ENCODE results near the gene PYROXD2. TPM values are rescaled to one million over a fixed set of nuclear protein-coding genes. Genes with fewer than 3 reads are reported as not detected.

Gene PYROXD2
- total and polyA plus RNA-seq, 10 of the 15 experiments (the other 5 are each of a cell fraction or from before 2014, with no cell fraction given) = 4.8 to 15.8 (median 11.1) TPM

DNA sequence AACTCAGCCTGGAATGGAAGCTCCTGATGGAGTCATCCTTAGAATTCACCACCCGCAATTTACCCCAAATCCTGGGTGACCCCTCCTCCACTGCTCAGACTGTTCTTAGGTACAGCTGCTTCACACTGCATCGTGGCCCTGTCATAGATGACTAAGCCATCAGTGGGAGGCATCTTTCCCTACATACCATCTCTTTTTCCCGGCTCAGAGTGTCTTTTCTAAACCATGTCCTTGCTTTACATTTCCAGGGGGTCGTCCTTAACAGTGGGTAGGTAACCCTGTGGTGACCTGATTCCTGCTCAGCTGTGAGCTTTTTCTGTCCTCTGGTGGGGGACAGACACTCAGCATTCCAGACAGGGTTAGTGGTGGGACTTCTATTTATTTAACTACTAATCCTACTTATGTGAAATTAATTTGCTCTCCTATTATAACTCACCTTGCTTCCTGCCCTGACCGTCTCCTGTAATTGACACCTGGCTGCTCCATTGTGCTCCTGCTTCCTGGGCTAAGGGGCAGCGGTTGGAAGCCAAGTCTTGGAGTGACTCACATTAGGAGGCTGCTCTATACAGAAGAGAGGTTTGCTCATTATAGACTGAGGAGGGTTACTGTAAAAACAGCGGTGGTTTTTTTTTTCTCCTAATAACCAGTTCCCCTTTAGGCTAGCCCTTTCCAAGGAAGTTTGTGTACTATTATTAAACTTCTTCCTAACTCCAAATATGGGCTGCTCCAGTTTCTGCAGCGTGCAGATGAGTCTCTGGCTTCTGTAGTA, 40.6 kb downstream of the PYROXD2 start:
- no peak for FAIRE-seq
- in situ Hi-C loops (cut with MboI) = no loop called here
- Histone ChIP-seq H3K79me2 (ENCODE audit: control insufficient read depth, insufficient read depth, low read length) (no peaks in the 10 kb centered on the region), H3K4me3 (no peak overlapping the region), H2AFZ (ENCODE audit: control insufficient read depth, low read depth, low read length) (no peak overlapping the region), H3K4me2 (ENCODE audit: control insufficient read depth, insufficient read depth) (no peak overlapping the region), H3K9ac (ENCODE audit: control insufficient read depth, insufficient read depth, low read length) (no peak overlapping the region), H3K4me1 (ENCODE audit: control insufficient read depth, insufficient read depth, low read length) (no peaks in the 10 kb centered on the region), H3K9me3 (replicated peaks; ENCODE audit: control insufficient read depth, insufficient read depth, low read length) (no peaks in the 10 kb centered on the region; the same call in 2 of the 3 replicates), H4K20me1 (ENCODE audit: control insufficient read depth, insufficient read depth) (no peaks in the 10 kb centered on the region; the same call in 1 of the 2 replicates), H3K27ac (ENCODE audit: control insufficient read depth, insufficient read depth) (no peak overlapping the region), H3K36me3 (ENCODE audit: control insufficient read depth in 2 of 2, insufficient read depth in 2 of 2, low read length in 1 of 2) (no peaks in the 10 kb centered on the region), H3K27me3 (replicated peaks in 1 of 2; ENCODE audit: control insufficient read depth in 2 of 2, insufficient read depth in 2 of 2, low read length in 1 of 2) (no peaks in the 10 kb centered on the region)
- CTCF ChIA-PET = no interaction called here
- WGBS (ENCODE audit: insufficient coverage, insufficient replicate concordance, low lambda C conversion rate, missing lambda C conversion rate) = 22% methylated on average over 8 of the region's 8 CpGs
- no peak for TF ChIP-seq NRF1 (conservative IDR thresholded peaks at IDR 0.05; ENCODE audit: low read depth, low read length)
- no peak for DNase-seq (ENCODE audit: low read depth, low spot score)
- RAD21 ChIA-PET (ENCODE audit: unreplicated experiment) = no interaction called here
- SMC1A ChIA-PET (ENCODE audit: uncharacterized antibody, unreplicated experiment) = no interaction called here
- no peak for ATAC-seq
- POLR2A ChIA-PET = no interaction called here
- intact Hi-C loops (cut with micrococcal nuclease; ENCODE audit: unreplicated experiment) = no loop called here
- no TSS peak for BruUV-seq (replicated peaks)

DNA sequence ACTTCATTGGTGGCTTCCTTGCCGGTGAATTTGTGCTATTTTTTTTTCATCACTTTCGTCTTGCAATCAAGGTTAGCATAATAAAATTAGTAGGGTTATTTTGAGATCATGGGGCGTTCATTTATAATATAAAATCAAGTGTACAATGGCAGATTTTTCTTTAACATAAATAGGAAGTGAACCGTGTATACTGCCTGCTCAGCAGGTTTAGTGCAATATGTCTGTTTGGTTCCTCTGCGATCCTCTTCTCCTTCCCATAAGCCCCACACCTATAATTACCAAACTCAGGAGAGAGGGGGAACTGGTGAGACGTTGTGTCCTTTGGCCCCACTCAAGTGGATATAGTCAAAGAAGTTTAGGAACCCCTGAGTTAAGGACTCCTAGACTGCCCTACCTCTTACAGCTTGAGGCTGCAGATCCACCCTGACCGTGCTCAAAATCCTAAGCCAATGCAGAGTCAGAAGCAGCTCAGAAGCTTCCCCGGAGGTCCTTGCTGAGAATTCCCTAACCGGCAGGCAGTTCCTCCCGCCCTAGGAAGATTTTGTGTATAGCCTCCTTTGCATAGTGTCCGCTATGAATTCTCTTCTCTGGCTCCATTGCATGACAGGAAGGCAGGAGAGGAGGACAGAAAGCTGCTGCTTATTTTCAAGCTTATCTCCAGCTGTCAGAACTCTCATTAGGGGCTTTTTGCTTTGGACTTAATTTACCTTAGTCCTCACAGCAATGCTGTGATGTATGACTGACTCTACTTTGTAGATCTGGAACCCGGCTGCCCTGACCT, 41.5 kb downstream of the PYROXD2 start:
- in situ Hi-C loops (cut with MboI) = no loop called here
- ATAC-seq (no peak), FAIRE-seq (no peak), DNase-seq (ENCODE audit: low read depth, low spot score) (no peak)
- H2AFZ ChIP-seq (ENCODE audit: control insufficient read depth, low read depth, low read length) = no peak overlapping the region
- H3K27ac ChIP-seq (ENCODE audit: control insufficient read depth, insufficient read depth) = no peak overlapping the region
- H3K4me3 ChIP-seq = no peak overlapping the region
- no peaks in the 10 kb centered on the region for H3K79me2 ChIP-seq (ENCODE audit: control insufficient read depth, insufficient read depth, low read length)
- CTCF ChIA-PET = no interaction called here
- RAD21 ChIA-PET (ENCODE audit: unreplicated experiment) = no interaction called here
- no TSS peak for BruUV-seq (replicated peaks)
- H3K27me3 ChIP-seq (replicated peaks in 1 of 2; ENCODE audit: control insufficient read depth in 2 of 2, insufficient read depth in 2 of 2, low read length in 1 of 2) = no peaks in the 10 kb centered on the region
- no peaks in the 10 kb centered on the region for H3K4me1 ChIP-seq (ENCODE audit: control insufficient read depth, insufficient read depth, low read length)
- WGBS (ENCODE audit: insufficient coverage, insufficient replicate concordance, low lambda C conversion rate, missing lambda C conversion rate) = 32% methylated on average over 12 of the region's 12 CpGs
- H3K4me2 ChIP-seq (ENCODE audit: control insufficient read depth, insufficient read depth) = no peak overlapping the region
- SMC1A ChIA-PET (ENCODE audit: uncharacterized antibody, unreplicated experiment) = no interaction called here
- no peaks in the 10 kb centered on the region; the same call in 2 of the 3 replicates for H3K9me3 ChIP-seq (replicated peaks; ENCODE audit: control insufficient read depth, insufficient read depth, low read length)
- intact Hi-C loops (cut with micrococcal nuclease; ENCODE audit: unreplicated experiment) = no loop called here
- no peaks in the 10 kb centered on the region for H3K36me3 ChIP-seq (ENCODE audit: control insufficient read depth in 2 of 2, insufficient read depth in 2 of 2, low read length in 1 of 2)
- POLR2A ChIA-PET = no interaction called here
- H3K9ac ChIP-seq (ENCODE audit: control insufficient read depth, insufficient read depth, low read length) = no peak overlapping the region
- no peaks in the 10 kb centered on the region for H4K20me1 ChIP-seq (ENCODE audit: control insufficient read depth, insufficient read depth)
- no peak for TF ChIP-seq POLR2AphosphoS5 (IDR thresholded peaks at IDR 0.05; ENCODE audit: low read length)
- TF ChIP-seq HDAC6 (IDR thresholded peaks at IDR 0.05; ENCODE audit: unreplicated experiment) = no peak
- TF ChIP-seq USF2 (IDR thresholded peaks at IDR 0.05; ENCODE audit: borderline replicate concordance, low read depth, low read length) = no peak
- TF ChIP-seq ZNF622 (IDR thresholded peaks at IDR 0.05) = no peak
- TF ChIP-seq HSF1 (IDR thresholded peaks at IDR 0.05; ENCODE audit: low read depth, low read length) = no peak
- no peak for TF ChIP-seq BCLAF1 (IDR thresholded peaks at IDR 0.05)
- no peak for TF ChIP-seq CHD2 (IDR thresholded peaks at IDR 0.05; ENCODE audit: borderline replicate concordance, low read depth, low read length)
- TF ChIP-seq MEF2B (IDR thresholded peaks at IDR 0.05; ENCODE audit: partially characterized antibody, poor library complexity, severe bottlenecking) = no peak

All from GM12878 (cell line).